Epithelial cell of proximal tubule (primary cell): ENCODE measurements around the gene RPRML. TPM values are rescaled to one million over a fixed set of nuclear protein-coding genes. Genes with fewer than 3 reads are reported as not detected.
A peak's percentile ranks its signal among the peaks of the same experiment; 100 is the strongest.
"Not testable (repeated sequence)": the region's sequence is repeated elsewhere in the genome, so short reads cannot be mapped to it uniquely, and the experiment has no call there.

Experiments used
- DNase-seq: peaks from one replicate; pipeline ENCODE4 v3.0.0-alpha.2; 2011; ENCODE audit warnings: low read depth
- H3K4me3 ChIP-seq: 2 replicates; pipeline ENCODE4 v1.5.1; 2011; ENCODE audit warnings: low read depth, mild to moderate bottlenecking, low read length
- total RNA-seq: library from RNA; depleted of rRNA; stranded (reverse); fragments of >200 nt; gene quantifications from 2 replicates; pipeline ENCODE4 v1.2.3, GENCODE V29; 2015
- TF ChIP-seq, protein P1 (sequence below): conservative IDR thresholded peaks from 2 replicates; pipeline ENCODE4 v1.5.1; 2012; ENCODE audit warnings: low read depth, mild to moderate bottlenecking, low read length

The RPRML gene
- 0.22 TPM in 1 of 2 replicates, not detected in the other for total RNA-seq

DNA sequence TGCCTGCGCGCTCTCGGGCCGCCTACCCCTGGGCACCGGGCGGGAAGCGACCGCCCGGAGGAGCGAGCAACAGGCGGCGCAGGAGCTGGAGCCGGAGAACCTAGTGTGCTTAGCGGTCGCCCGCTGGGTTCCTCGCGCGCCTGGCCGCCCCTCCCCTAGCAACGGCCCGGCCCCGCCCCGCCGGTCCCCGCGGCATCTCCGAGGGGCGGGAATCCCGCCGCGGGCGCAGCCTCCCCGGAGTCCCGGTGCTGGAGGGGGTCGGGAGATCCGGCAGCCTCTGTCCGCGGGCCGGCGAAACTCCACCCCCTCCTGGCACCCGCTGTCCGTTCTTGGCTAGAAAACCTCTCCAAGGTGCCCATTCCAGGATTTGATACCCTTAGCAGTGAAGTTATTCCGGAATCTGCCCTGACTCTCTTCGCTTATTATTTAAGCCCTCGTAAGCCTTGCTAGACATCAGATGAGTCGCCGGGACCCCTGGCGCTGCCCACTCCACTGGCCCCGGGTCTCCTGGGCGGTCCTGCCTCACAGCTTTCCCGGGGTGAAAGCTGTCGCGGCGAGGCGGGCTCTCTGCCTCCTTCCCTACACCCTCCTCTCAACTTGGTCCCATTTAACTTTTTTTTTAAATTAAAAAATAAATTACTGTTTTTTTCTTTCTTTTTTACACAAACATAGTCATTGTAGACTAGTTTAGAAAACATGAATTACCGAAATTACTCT lies at the start of gene RPRML:
TSS of gene RPRML (minus strand) at position 107 of the 717 bp plus-strand sequence. CDS start 246 bp downstream, outside the sequence.
- H3K4me3 ChIP-seq, result peak within 1 kb of the TSS; percentile 44
- DNase-seq, result no peak
- TF ChIP-seq, protein P1, sequence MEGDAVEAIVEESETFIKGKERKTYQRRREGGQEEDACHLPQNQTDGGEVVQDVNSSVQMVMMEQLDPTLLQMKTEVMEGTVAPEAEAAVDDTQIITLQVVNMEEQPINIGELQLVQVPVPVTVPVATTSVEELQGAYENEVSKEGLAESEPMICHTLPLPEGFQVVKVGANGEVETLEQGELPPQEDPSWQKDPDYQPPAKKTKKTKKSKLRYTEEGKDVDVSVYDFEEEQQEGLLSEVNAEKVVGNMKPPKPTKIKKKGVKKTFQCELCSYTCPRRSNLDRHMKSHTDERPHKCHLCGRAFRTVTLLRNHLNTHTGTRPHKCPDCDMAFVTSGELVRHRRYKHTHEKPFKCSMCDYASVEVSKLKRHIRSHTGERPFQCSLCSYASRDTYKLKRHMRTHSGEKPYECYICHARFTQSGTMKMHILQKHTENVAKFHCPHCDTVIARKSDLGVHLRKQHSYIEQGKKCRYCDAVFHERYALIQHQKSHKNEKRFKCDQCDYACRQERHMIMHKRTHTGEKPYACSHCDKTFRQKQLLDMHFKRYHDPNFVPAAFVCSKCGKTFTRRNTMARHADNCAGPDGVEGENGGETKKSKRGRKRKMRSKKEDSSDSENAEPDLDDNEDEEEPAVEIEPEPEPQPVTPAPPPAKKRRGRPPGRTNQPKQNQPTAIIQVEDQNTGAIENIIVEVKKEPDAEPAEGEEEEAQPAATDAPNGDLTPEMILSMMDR, result no peak

DNA sequence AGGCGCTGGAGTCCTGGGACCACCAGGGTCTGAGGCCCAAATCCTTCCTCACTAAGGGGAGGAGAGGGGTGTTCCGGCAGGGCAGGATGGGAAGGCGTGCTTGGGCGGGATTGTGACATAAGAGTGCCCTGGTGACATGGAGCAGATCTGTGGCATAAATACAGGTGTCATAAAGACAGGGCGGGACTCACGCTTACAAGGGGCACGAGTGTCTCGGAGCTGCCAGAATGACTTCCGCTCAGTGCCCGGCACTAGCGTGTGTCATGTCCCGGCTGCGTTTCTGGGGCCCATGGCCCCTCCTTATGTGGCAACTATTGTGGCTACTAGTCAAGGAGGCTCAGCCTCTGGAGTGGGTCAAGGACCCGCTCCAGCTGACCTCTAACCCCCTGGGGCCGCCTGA lies 37.9 kb upstream of the RPRML start:
- H3K4me3 ChIP-seq, DNase-seq: not testable (repeated sequence)

DNA sequence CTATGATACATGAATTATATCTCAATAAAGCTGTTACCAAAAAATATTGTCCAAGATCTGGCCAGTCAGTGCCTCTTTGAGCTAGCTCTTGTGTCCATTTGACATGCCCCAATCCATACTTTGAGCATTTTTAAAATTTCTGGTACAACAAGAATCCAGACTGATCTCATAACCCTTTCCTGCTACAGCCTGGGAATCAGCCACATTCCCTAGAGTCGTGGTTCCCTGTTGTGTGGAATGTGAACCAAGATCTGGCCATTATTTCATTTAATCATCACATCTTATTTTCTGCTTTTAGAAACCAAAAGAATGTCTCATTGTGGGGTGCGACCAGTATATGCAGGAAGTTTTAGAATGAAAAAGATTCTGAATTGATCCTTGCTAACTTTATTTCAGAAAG lies 34.3 kb upstream of the RPRML start:
- DNase-seq, result no peak
- TF ChIP-seq, protein P1, result no peak
- no peak overlapping the region for H3K4me3 ChIP-seq

DNA sequence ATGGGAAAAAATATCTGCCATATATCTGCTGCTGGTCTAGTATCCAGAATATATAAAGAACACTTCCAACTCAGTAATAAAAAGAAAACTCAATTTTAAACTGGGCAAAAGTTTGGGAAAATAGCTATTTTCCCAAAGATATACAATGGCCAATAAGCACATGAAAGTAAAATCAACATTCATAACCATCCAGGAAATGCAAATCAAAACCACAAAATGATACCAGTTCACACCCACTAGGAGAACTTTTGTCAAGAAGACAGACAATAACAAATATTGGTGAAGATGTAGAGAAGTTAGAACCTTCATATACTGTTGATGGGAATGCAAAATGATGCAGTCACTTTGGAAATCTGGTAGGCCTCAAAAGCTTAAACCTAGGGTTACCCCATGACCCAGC lies 33.4 kb upstream of the RPRML start:
- H3K4me3 ChIP-seq, result no peak overlapping the region
- DNase-seq, result no peak
- TF ChIP-seq, protein P1, result no peak

DNA sequence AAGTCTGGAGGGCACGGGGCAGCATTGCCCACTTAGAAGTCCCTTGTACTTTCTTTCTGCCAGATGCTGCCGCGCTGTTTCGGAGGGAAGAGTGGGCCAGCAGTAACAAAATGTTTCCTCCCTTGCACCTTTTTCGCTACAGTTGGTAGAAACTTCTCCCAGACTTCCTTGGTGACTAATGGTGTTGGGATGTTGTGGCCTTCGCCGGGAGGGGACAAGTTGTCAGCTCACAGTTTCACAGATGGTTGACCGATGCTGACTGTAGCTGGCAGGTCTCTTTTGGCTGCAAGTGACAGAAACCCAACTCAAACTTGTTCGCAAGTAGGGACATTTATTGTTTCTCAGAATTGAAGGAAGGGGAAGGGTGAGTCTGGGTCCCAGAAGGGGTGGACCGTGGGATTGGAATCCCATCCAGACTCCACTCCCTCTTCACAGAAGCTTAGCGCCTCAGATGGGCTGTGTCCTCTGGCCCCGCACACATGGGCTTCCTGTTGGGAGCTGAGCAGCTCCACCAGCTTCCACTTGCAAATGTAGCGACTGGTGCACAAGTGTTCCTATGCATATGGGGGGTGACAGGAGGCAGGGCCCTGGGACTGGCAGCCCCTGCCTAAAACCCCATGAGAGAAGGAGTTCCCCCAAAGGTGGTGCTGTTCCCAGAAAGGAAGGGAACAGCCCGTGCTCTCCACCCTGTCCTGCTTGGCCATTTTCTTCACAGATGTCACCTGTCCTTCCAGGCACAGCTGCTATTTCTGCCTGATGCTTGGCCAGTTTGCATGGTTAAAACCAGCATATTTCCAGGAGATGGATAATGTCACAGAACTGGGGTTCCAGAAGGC lies 30.9 kb upstream of the RPRML start:
- no peak overlapping the region for H3K4me3 ChIP-seq
- TF ChIP-seq, protein P1, result no peak
- no peak for DNase-seq

DNA sequence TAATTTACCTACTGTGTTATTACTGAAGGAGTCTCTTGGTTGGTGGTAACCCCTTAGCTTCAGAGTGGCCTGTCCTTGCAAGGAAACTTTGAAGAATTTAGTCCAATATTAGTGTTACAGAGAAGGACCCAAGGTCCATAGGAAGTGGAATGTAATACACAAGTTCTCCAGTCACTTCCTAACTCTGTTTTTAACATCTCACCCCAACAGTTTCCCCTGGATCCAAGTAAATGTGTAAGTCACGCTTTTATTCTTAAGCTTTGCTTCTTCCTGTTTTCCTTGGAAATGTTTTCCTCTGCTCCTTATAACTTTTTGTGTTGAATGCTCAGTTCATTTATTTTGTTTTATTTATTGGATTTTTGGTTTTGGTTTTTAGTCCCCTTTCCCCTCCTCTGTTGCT lies 25.9 kb upstream of the RPRML start:
- H3K4me3 ChIP-seq, result no peak overlapping the region
- no peak for DNase-seq
- TF ChIP-seq, protein P1, result no peak

DNA sequence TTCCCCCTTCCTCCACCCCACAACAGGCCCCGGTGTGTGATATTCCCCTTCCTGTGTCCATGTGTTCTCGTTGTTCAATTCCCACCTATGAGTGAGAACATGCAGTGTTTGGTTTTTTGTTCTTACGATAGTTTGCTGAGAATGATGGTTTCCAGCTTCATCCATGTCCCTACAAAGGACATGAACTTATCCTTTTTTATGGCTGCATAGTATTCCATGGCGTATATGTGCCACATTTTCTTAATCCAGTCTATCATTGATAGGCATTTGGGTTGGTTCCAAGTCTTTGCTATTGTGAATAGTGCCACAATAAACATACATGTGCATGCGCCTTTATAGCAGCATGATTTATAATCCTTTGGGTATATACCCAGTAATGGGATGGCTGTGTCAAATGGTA lies 24.8 kb upstream of the RPRML start:
- H3K4me3 ChIP-seq, DNase-seq: not testable (repeated sequence)
